Heart left ventricle (tissue), 13 donors: ENCODE measurements around the gene OSCAR.

Source experiments
- CTCF ChIP-seq, 12 donors: fragments of 200-600 bp; sonication (generic) in 4 of 12; IDR thresholded peaks; one replicate each; pipeline versions ENCODE4 v1.5.0 to v1.8.0; 2018 to 2022; ENCODE audit warnings: antibody characterized with exemption in 12 of 12, mild to moderate bottlenecking in 5 of 12
- POLR2A ChIP-seq, 2 donors: fragments of 450-650 bp; IDR thresholded peaks; one replicate each; pipeline ENCODE4 v1.6.1; 2017; ENCODE audit warnings: antibody characterized with exemption in 2 of 2, mild to moderate bottlenecking in 2 of 2, moderate library complexity in 2 of 2
- donor health status: ischemic (EF 13 %, LVEDD 7.1; RV severe dilation, severe dysfunction).
- donor health status: DM: no; HTN: yes; CAD: no.
- donor health status: DM: no; HTN: no; CAD: no.
- donor health status: ischemic (EF 25% LVEDD 6.9; RV normal size, moderate dysfunction).
- donor health status: ischemic (EF 25% LVEDD 5.7; RV mildly dilated, moderate dysfunction).
- donor health status: ischemic (EF 35%, LVEDD 5.7; RV mildly dilated, moderate dysfunction).
- donor health status: nonischemic (EF 11% LVEDD 7.7; RV severe dilation, severe dysfunction).
- donor health status: DM: yes; HTN: yes; CAD: no.
- donor health status: PGD.
- donor health status: ischemic (EF 29% LVEDD 5.4; RV normal size, mild dysfunction).
- donor health status: nonischemic (EF 23%, LVEDD 6.1; RV moderate dilation, normal function).

GRCh38 chr19:54105796-54106195, 5.2 kb upstream of the OSCAR start:
- TF ChIP-seq CTCF (IDR thresholded peaks at IDR 0.05), result no peak
- no peak for TF ChIP-seq POLR2A (IDR thresholded peaks at IDR 0.05)
